Mucosa of rectum (tissue), 2 donors: ENCODE results near the gene DMRTC1B.
"Not testable (repeated sequence)": the region's sequence is repeated elsewhere in the genome, so short reads cannot be mapped to it uniquely, and the experiment has no call there.

Source experiments
- H3K27ac ChIP-seq, 2 donors: one replicate each; pipeline ENCODE4 v1.7.0; 2013; ENCODE audit warnings: inconsistent platforms in 2 of 2, low read depth in 2 of 2, low read length in 2 of 2
- H3K27me3 ChIP-seq, 2 donors: one replicate each; pipeline ENCODE4 v1.7.0; 2013; ENCODE audit warnings: low read length in 2 of 2; ENCODE audit not compliant: control insufficient read depth in 2 of 2, insufficient read depth in 2 of 2
- H3K36me3 ChIP-seq, 2 donors: one replicate each; pipeline ENCODE4 v1.7.0; 2013; ENCODE audit warnings: low read length in 2 of 2; ENCODE audit not compliant: control insufficient read depth in 2 of 2, insufficient read depth in 2 of 2
- H3K4me1 ChIP-seq, 2 donors: one replicate each; pipeline ENCODE4 v1.7.0; 2013; ENCODE audit warnings: low read length in 2 of 2, mild to moderate bottlenecking in 1 of 2; ENCODE audit not compliant: control insufficient read depth in 2 of 2, insufficient read depth in 2 of 2
- H3K4me3 ChIP-seq, 2 donors: one replicate each; pipeline ENCODE4 v1.7.0; 2013; ENCODE audit warnings: low read length in 2 of 2
- H3K9ac ChIP-seq, 2 donors: one replicate each; pipeline ENCODE4 v1.7.0; 2013; ENCODE audit warnings: low read length in 2 of 2, low read depth in 1 of 2, mild to moderate bottlenecking in 1 of 2
- H3K9me3 ChIP-seq, 2 donors: one replicate each; pipeline ENCODE4 v1.7.0; 2013; ENCODE audit warnings: low read length in 2 of 2; ENCODE audit not compliant: control insufficient read depth in 2 of 2
- donor health status: healthy.
- donor health status: Normal muscosa, but diverticular disease.

Gene DMRTC1B, protein sequence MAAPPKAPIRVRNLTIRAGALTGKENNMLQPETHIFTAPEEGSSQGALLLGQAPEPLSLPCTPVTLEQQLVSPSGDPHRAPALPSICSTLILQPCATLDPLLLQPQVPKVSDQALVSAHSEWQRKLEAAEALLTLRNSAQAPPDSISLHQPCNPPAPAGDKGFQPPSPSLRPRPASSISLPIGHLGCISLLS

DNA sequence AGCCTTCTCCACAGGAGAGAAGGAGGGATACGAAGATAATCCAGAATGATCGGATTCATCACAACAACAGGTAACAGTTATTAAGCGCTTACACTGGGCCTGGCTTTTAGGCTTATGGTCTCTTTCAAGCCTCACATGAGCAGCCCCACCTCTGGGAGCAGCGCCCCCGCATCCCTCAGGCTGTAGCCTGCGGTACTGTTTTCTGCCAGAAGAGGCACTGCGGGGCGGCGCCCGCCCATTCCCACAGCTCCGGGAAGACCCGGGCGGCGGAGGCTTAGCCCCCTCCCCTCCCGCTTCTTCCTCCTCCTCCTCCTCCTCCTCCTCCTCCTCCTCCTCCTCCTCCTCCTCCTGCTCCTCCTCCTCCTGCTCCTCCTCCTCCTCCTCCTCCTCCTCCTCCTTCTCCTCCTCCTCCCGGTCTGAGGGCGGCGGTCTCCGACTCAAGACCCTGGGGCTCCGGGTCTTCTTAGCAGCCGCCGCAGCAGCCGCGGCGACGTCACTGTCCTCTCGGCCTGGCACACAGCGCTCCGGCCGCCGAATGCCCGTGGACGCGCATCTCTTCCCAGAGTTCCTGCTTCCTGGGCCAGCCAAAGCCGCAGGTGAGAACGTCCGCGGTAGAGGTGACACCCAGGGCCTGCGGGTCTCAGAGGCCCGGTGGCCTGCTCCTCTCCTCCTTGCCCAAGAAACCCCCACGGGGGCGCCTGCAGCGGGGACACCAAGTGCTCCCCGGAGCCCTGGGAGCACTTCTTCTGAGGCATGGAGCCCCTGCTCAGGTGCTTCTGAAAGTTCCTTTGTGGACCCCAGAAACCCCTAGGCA, at the start of gene DMRTC1B:
TSS of gene DMRTC1B (plus strand) at position 238 of the 814 bp plus-strand sequence. CDS start 68,246 bp downstream, outside the sequence.
- not testable (repeated sequence) for H3K27ac ChIP-seq, H3K4me3 ChIP-seq, H3K9me3 ChIP-seq, H3K36me3 ChIP-seq, H3K4me1 ChIP-seq, H3K9ac ChIP-seq, H3K27me3 ChIP-seq

DNA sequence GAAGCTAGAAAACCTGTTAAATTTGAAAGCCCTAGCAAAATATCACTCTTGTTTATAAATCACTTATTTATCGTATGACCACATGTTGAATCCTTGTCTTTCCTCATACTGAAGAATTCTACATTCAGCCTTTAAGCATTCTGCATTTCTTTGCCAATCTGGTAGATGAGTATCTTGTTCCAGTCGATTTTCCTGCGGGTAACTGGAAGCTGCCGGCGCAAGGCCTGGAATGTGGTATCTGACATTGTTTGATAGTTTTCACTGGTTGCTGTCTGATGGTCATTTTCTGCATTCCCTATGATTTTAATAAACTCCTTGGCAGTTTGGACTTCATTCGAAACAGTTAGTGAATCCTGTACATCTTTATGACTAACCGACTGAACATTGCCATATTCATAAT, 48.8 kb upstream of the DMRTC1B start:
- no peaks in the 10 kb centered on the region for H3K9me3 ChIP-seq
- H3K27me3 ChIP-seq = no peaks in the 10 kb centered on the region
- H3K9ac ChIP-seq = no peak overlapping the region
- no peaks in the 10 kb centered on the region for H3K4me1 ChIP-seq
- no peaks in the 10 kb centered on the region for H3K36me3 ChIP-seq
- no peak overlapping the region for H3K27ac ChIP-seq
- no peak overlapping the region for H3K4me3 ChIP-seq

DNA sequence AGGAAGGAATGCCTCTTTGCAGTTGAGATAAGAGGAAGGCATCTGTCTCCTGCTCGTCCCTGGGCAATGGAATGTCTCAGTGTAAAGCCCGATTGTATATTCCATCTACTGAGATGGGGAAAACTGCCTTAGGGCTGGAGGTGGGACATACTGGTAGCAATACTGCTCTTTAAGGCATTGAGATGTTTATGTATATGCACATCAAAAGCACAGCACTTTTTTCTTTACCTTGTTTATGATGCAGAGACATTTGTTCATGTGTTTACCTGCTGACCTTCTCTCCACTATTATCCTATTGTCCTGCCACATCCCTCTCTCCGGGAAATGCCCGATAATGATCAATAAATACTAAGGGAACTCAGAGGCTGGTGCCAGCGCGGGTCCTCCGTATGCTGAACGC, 43.1 kb upstream of the DMRTC1B start:
- H3K9ac ChIP-seq, H3K27ac ChIP-seq, H3K4me1 ChIP-seq, H3K27me3 ChIP-seq, H3K36me3 ChIP-seq, H3K9me3 ChIP-seq, H3K4me3 ChIP-seq: not testable (repeated sequence)

DNA sequence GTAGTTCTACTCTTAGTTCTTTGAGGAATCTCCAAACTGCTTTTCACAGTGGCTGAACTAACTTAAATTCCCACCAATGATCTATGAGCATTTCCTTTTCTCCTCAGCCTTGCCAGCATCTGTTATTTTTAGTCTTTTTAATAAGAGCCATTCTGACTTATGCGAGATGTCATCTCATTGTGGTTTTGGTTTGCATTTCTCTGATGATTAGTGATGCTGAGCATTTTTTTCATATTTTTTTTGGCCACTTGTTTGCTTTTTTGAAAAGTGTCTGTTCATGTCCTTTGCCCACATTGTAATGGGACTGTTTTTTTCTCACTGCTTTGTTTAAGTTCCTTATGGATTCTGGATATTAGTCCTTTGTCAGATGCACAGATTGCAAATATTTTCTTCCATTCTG, 41.1 kb upstream of the DMRTC1B start:
- Histone ChIP-seq H3K4me3 (no peak overlapping the region), H3K9ac (no peak overlapping the region), H3K9me3 (no peaks in the 10 kb centered on the region), H3K27ac (no peak overlapping the region), H3K27me3 (no peaks in the 10 kb centered on the region), H3K36me3 (no peaks in the 10 kb centered on the region), H3K4me1 (no peaks in the 10 kb centered on the region)

DNA sequence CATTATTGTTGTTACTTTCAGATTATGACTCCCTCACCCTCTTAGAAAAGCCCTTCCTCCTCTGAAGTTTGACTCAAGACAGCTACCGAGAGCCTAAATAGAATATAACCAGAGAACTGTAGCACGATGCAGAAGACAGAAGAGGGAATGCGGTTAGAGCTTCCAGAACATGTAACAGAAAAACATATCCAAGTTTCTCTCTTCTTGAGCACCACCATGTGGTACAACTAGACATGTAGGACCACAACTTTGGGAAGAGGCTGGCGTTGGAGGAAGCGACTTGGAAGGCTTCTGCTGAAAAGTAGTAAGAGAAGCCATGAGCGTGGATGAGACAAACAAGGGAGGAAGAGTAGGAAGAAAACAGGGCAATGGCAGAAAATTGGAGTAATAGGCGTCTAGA, 31.1 kb upstream of the DMRTC1B start:
- H3K9ac ChIP-seq, H3K27ac ChIP-seq, H3K9me3 ChIP-seq, H3K27me3 ChIP-seq, H3K4me1 ChIP-seq, H3K4me3 ChIP-seq, H3K36me3 ChIP-seq: not testable (repeated sequence)

DNA sequence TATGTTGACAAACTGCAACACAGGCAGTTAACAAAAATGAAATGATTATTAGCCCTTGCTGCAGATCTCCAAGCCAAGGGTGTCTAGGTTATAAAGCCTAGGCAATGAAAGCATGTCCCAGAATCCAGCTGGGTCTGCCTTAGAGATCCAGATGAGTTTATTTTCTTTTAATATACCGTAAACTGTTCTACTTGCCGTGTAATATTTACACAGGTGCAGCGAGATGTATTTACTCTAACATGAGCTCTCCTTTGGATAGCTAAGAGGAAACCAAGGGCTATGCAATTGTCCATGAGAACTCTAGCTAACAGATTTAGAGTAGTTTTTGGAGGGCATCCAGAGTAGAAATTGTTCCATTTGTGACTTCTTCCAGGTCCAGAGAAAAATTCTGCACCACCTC, 28.1 kb upstream of the DMRTC1B start:
- H3K27me3 ChIP-seq, H3K4me3 ChIP-seq, H3K27ac ChIP-seq, H3K36me3 ChIP-seq, H3K9me3 ChIP-seq, H3K4me1 ChIP-seq, H3K9ac ChIP-seq: not testable (repeated sequence)

DNA sequence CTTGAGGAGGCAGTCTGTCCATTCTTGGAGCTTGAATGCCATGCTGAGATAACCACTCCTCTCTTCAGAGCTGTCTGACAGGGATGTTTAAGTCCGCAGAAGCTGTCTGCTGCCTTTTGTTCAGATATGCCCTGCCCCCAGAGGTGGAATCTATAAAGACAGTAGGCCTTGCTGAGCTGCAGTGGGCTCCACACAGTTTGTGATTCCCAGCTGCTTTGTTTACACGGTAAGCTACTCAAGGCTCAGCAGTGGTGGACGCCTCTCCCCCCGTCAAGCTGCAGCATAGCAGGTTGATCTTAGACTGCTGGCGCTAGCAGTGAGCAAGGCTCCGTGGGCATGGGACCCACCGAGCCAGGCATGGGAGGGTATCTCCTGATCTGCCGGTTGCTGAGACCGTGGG, 16.2 kb upstream of the DMRTC1B start:
- not testable (repeated sequence) for H3K27ac ChIP-seq, H3K4me1 ChIP-seq, H3K9me3 ChIP-seq, H3K4me3 ChIP-seq, H3K27me3 ChIP-seq, H3K9ac ChIP-seq, H3K36me3 ChIP-seq

DNA sequence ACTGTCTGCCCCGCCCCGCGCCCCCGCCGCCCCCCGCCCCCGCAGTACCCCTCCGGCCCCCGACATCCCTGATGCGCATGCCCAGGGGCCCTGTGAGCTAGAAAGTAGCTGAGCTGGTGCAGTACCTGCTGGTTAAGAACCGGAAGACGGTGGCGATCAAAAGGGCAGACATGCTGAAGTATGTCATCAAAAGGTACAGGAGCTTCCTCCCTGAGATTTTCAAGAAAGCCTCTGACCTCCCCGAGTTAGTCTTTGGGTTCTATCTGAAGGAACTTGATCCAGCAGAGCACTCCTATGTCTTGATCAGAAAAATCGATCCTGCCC, 739 bp downstream of the DMRTC1B start:
- not testable (repeated sequence) for H3K27me3 ChIP-seq, H3K4me3 ChIP-seq, H3K36me3 ChIP-seq, H3K27ac ChIP-seq, H3K9ac ChIP-seq, H3K9me3 ChIP-seq, H3K4me1 ChIP-seq

DNA sequence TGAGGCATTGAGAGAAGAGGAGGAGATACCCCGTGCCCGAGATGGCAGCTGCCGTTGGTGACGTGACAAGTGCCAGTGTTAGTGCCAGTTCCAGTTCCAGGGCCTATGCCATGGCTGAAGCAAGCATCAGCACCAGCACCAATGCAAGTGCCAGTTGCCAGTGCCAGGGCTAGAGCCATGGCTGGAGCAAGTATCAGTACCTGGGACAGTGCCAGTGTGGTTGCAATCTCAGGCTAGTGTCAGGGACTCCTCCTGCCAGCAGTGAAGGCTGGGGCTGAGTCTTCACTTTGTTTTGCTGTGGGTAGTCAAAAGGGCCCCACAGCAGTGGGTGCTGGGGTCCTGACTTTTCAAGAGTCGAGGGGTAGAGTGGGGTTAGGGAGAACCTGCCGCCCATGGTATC, 1.5 kb downstream of the DMRTC1B start:
- H3K9ac ChIP-seq, H3K27me3 ChIP-seq, H3K36me3 ChIP-seq, H3K27ac ChIP-seq, H3K4me3 ChIP-seq, H3K4me1 ChIP-seq, H3K9me3 ChIP-seq: not testable (repeated sequence)

DNA sequence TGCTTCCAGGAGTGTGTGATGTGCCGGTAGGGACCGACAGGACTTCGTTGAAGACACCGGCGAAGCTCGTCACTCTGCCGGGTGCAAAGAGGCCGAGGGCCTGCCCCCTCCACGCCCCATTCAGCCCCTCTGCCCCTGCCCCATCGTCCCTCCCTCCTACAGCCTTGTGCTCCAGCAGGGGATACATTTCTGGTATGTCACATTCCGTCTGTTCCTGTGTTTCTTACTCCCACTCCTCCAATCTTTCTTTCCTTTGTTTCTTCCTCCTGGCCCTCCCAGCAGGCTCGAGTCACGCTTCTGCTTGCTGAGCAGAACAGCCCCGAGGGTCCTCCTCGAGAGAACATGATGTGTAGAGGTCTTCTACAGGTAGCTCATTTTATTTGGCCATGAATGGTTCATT, 5.9 kb downstream of the DMRTC1B start, which contains the start of gene FAM236B:
TSS of gene FAM236B (minus strand) at position 101 of the 400 bp plus-strand sequence. CDS start at position 1, 100 bp downstream.
- H3K4me1 ChIP-seq, H3K27ac ChIP-seq, H3K4me3 ChIP-seq, H3K36me3 ChIP-seq, H3K9ac ChIP-seq, H3K27me3 ChIP-seq, H3K9me3 ChIP-seq: not testable (repeated sequence)
